ENCODE measurements around the gene LDLRAD4.

LDLRAD4 gene

DNA sequence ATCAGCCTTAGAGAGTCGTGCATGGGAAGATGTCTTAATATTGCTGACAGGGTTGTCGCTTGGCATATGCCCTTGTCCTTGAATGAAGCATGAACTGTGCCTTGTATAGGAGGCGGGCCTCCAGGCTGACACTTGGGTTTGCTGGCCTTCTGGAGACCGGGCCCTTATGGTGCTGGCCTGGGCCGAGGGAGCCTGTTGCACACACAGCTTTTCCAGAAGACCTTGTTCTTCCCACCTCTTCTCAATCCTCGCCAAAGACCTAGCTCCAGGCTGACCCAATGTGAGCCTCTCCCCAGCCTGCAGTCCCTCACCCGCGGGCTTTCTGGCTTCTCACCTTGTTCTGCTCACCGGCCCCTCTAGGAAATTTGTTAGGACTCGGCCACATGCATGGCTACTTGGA lies 308.7 kb downstream of the LDLRAD4 start:
- no peak for DNase-seq

- DNase-seq = no peak
These were observed 309.2 kb downstream of the LDLRAD4 start for GRCh38 chr18:13527730-13528129.

DNA sequence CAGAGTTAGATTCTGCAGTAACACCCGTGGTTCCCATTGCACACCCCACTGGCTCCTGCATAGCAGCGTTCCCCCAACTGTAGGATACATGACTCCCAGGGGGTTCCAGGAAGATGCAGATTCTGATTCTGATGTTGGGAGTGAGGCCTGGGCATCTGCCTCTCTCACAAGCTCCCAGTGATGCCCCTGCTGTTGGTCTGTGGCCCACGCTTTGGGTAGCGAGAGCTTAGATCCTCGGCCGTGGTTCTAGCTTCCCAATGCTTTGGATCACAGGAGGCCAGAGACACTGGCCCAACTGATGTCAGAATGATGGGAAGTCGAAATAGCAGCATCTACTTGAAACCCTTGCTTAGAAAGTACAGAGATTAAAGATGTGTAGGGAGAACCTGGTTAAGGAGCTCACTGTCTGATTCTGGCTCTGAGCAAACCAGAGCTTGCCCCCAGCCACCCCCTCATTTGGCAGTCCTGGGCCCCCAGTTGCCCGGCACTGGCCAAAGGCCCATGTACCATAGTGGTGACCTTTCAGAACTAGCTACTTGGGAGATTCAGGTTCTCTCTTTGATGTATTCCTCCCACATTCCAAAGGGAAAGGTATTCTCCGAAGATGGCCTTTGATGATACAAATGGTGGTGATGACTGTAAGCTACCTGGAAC lies 310.3 kb downstream of the LDLRAD4 start:
- no peak for DNase-seq

- DNase-seq = no peak
These were observed 311.7 kb downstream of the LDLRAD4 start for GRCh38 chr18:13530033-13530878.

DNA sequence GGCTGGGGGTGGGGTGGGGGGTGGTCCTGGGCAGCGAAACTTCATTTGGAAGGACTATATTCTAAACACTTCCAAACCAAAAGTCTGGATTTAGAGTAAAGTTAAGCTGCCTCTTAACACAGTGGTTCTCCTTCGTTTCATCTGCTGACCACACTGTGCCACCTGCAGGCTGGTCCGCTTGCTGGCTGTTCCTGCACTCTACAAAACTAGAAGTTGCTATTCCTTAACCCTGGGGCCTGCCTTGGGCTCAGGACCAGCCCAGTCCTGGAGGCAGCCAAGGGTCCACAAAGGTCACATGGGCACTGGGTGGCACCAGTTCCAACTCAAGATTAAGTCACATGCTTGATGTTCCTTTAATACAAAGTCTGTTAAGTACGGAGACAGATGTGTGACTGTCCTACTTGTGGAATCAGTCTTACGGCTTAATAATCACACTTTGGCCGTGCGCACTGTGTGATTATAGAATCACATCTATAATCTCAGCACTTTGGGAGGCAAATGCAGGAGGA lies 312.4 kb downstream of the LDLRAD4 start:
- DNase-seq = no peak

GRCh38 chr18:13531681-13532325 lies 313.2 kb downstream of the LDLRAD4 start:
- DNase-seq = no peak

GRCh38 chr18:13532406-13533075 lies 314.0 kb downstream of the LDLRAD4 start:
- DNase-seq = no peak

DNA sequence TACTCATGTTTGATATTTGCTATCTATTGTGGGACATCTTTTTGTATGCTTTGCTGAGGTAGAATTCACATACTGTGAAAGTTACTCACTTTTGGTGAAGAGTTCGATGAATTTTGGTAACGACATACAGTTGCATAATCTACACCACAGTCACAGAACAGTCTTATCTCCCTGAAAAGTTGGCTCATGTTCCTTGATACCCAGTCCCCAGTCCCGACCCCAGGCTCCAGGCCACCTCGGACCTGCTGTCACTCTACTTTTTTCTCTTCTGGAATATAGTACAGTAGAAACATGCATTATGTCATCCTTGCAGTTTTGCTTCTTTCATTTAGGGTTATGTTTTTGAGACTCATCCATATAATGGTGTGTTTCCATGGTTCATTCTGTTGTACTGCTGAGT lies 316.1 kb downstream of the LDLRAD4 start:
- DNase-seq = no peak

DNA sequence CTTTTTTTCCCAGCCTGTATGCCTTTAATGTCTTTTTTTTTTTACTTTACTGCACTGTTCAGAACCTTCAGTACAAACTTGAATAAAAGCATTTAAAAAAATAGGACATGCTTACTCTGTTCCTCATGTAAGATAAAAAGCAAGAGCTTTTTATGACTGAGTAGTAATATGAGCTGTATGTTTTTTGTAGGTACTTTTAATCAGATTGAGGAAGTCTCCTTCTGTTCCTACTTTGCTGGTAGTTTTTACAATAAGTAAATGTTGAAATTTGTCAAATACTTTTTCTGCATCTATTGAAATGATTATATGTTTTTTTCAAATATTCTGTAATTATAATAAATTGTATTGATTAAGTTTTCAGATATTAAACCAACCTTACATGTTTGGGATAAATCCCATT lies 318.0 kb downstream of the LDLRAD4 start:
- DNase-seq = no peak

GRCh38 chr18:13537022-13537780 lies 318.6 kb downstream of the LDLRAD4 start:
- DNase-seq = no peak

DNA sequence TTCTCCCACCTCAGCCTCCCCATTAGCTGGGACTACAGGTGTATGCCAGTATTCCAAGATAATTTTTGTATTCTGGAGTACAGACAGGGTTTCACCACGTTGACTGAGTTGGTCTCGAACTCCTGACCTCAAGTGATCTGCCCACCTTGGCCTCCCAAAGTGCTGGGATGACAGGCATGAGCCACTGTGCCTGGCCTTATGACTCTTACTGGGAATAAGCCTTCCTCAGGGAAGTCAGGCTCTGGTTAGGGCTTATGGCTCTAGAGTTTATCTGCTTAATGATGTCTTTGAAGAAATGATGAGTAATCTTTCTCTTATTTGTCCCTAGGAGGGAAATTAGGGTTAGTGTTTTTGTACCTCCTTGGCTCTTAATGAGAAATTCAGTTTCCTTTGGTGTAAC lies 320.1 kb downstream of the LDLRAD4 start:
- no peak for DNase-seq

DNA sequence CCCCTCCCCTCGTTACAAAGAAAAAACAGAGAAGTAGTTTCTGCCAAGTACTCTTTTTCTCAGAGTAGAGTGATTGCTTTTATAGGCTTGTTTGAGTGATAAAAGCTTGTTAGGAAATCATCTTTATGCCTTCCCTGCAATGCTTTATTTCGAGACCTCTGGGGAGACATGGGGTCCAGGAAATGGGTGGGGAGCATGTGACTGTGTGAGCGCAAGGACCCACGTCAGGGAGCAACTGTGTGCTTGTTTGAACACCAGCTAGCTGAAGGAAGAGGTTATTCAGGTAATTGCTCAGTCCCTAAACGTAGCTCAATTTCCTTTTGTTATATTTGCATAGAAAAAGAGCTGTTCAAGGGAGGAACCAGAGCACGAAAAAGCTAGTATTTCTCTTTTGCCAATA lies 320.5 kb downstream of the LDLRAD4 start:
- DNase-seq = peak; percentile 27

DNA sequence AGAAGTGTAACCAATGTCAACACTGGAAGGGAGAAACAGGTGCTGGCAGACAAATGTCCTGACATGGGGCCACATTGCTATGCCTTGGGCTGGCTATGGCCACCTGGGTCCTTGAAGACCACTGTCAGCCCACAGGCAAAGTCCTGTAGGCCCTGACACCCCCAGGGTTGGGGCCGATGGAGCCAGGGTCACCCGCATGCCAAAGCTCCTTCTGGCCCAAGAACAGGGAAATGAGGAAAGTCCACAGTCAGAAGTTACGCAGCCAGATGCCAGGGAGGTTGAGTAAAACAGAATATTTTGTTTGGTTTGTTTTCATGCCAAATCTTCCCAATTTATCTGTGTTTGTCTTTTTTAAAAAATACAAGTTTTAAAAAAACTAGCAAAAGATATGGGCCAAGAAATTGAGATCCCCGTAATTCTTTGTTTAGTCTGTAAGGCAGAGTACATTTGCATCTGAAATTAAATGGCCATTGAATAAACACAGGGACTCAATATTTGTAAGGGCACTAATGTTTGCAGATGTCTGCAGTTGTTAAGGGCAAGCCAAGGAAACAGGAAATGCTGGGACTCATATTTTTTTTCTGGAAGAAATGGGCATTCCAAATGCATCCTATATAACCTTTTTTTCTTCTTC lies 321.4 kb downstream of the LDLRAD4 start:
- DNase-seq = no peak

GRCh38 chr18:13540477-13541182 lies 322.1 kb downstream of the LDLRAD4 start:
- no peak for DNase-seq

GRCh38 chr18:13541621-13542519 lies 323.3 kb downstream of the LDLRAD4 start:
- DNase-seq = no peak

GRCh38 chr18:13542520-13542847 lies 323.9 kb downstream of the LDLRAD4 start:
- no peak for DNase-seq

- no peak for DNase-seq
These were observed 324.6 kb downstream of the LDLRAD4 start for GRCh38 chr18:13543144-13543543.

- no peak for DNase-seq
These were observed 325.5 kb downstream of the LDLRAD4 start for GRCh38 chr18:13543811-13544732.

DNA sequence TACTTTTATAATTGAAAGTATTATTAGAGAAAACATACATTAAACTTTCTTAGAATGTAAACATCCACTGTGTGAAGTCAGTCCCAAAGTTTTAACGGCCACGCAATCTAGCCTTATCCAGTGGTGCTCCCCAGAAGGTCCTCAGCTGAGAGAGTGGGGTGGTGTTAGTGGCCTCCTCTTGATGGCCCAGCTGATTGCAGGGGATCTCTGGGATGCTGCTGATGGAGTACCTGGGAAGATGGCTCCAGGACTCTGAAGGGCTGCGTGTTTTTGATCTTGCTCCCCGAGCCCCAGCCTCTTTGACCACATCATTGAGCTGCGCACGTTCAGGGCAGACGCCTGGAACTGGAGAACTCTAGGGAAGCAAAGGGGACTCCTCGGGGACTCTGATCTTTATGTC lies 326.4 kb downstream of the LDLRAD4 start:
- DNase-seq = no peak

Data from effector CD4-positive, alpha-beta T cell (primary cell).